Sigmoid colon (tissue), 7 donors: ENCODE measurements around the gene ANKRD33B. TPM values are rescaled to one million over a fixed set of nuclear protein-coding genes. Genes with fewer than 3 reads are reported as not detected.

Experiments used
- DNase-seq: peaks from one replicate; pipeline ENCODE4 v3.0.0-alpha.2; 2019
- H3K27ac ChIP-seq, 4 donors: fragments of 200-600 bp; sonication (generic); one replicate each; pipeline ENCODE4 v1.5.1; 2016 to 2019; ENCODE audit warnings: mild to moderate bottlenecking in 1 of 4
- H3K27me3 ChIP-seq, 3 donors: fragments of 200-600 bp; sonication (generic); one replicate each; pipeline ENCODE4 v1.5.1; 2019; ENCODE audit warnings: mild to moderate bottlenecking in 1 of 3
- H3K36me3 ChIP-seq, 4 donors: fragments of 200-600 bp; sonication (generic); one replicate each; pipeline ENCODE4 v1.5.1; 2016 to 2019
- H3K4me1 ChIP-seq, 4 donors: fragments of 200-600 bp; sonication (generic); one replicate each; pipeline ENCODE4 v1.5.1; 2017 to 2019
- H3K4me3 ChIP-seq, 4 donors: fragments of 200-600 bp; sonication (generic); one replicate each; pipeline ENCODE4 v1.5.1; 2017 to 2019; ENCODE audit warnings: mild to moderate bottlenecking in 2 of 4, moderate library complexity in 1 of 4
- H3K9me3 ChIP-seq, 4 donors: fragments of 200-600 bp in 3 of 4; sonication (generic) in 3 of 4; one replicate each; pipeline versions ENCODE4 v1.5.1 to v1.6.1; 2013 to 2019
- CTCF ChIP-seq, 4 experiments: fragments of 450-650 bp in 3 of 4; fragments of 200-600 bp in 1 of 4; IDR thresholded peaks; one replicate each; pipeline ENCODE4 v1.5.1; 2016 to 2019; ENCODE audit warnings: antibody characterized with exemption in 4 of 4, mild to moderate bottlenecking in 3 of 4, moderate library complexity in 2 of 4
- EP300 ChIP-seq, 4 donors: sonication (generic); formaldehyde crosslinking; IDR thresholded peaks; one replicate each; pipeline ENCODE4 v1.6.1; 2017; ENCODE audit warnings: antibody characterized with exemption in 4 of 4
- POLR2A ChIP-seq, 2 donors: fragments of 450-650 bp; IDR thresholded peaks; one replicate each; pipeline ENCODE4 v1.6.1; 2016; ENCODE audit warnings: antibody characterized with exemption in 2 of 2, mild to moderate bottlenecking in 2 of 2, moderate library complexity in 2 of 2
- POLR2AphosphoS5 ChIP-seq, 4 donors: sonication (generic); formaldehyde crosslinking; IDR thresholded peaks; one replicate each; pipeline ENCODE4 v1.6.1; 2017; ENCODE audit warnings: antibody characterized with exemption in 4 of 4
- WGBS, 2 donors: extraction: QIAGEN DNeasy Blood & Tissue Kit; methylation state at CpG; one replicate each; pipeline ENCODE4 v1.1.7; 2013; 5-methylcytosine and 5-hydroxymethylcytosine counted together
- intact Hi-C: fragments of 100-400 bp; cut with DNase I; formaldehyde crosslinking; loops from one replicate; pipeline ENCODE4 v1.15.1; 2023
- polyA plus RNA-seq, 3 donors: library from polyadenylated mRNA; stranded (reverse); fragments of 200-250 nt; gene quantifications; one replicate each; pipeline ENCODE4 v1.2.3, GENCODE V29; 2013
- total RNA-seq, 4 donors: library from RNA; depleted of rRNA; stranded (reverse); fragments of >200 nt; gene quantifications; one replicate each; pipeline ENCODE4 v1.1.0, GENCODE V29; 2016
- donor health status: healthy with polysubstance abuse.
- donor health status: Bipolar disorder and iron deficiency.
- donor health status: healthy.

Gene ANKRD33B
- total and polyA plus RNA-seq, 7 donors: 0.23 to 4.6 (median 2.7) TPM

DNA sequence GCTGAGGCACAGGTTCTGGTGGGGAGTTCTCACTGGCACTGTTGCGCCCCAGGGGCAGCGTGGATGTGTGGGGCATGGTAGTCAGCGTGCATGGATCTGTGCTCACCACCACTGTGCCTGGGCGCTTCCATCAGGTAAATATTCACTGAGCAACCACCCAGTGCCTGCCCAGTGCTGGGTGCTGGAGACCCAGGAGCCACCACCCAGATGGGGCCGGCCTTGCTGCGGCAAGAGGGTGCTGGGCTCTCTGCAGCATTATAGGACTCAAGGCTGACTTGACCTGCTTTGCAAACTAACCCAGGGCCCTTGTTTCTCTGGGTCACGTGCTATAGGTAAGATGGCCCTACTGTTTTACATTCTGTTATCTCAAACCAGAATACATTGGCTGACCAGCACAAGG, 136.6 kb downstream of the ANKRD33B start:
- no peaks in the 10 kb centered on the region for H3K27me3 ChIP-seq
- no peak overlapping the region for H3K4me3 ChIP-seq
- intact Hi-C loops: loop anchor here (5.0 kb wide), 1 partner anchor 62 kb away; the partner anchor contains the start of gene DAP

DNA sequence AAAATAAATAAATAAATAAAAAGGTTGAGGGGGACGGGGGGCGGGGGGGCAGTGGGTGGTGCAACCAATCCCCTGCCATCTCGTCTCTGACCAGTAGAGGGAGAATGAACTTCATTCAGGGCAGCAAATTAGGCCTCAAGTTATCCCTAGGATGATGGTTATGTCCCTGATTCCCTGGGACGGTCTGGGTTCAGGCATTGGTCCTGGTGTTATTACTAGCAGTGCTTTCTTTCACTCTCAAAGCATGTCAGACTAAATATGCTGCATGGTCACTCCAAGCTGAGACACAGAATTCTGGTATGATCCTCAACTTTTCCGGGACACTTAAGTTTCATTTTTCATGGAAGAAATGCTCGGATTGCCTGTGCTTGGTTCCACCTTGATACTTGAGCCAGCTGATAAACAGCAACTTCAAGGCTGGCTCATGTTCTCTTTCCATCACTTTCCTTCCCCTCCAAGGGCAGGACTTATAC, 137.7 kb downstream of the ANKRD33B start:
- DNase-seq: no peak
- Histone ChIP-seq H3K27me3 (no peaks in the 10 kb centered on the region), H3K27ac (no peak overlapping the region), H3K4me1 (peaks cover 0 to 22% (median 15%) of the 10 kb centered on the region in 4 donors), H3K36me3 (no peaks in the 10 kb centered on the region), H3K9me3 (no peaks in the 10 kb centered on the region), H3K4me3 (no peak overlapping the region)
- TF ChIP-seq EP300 (IDR thresholded peaks at IDR 0.05): no peak
- peak in 1 of 4 experiments; percentile 64 for TF ChIP-seq CTCF (IDR thresholded peaks at IDR 0.05)
- 43 to 45% methylated on average over 6 of the region's 6 CpGs for WGBS, 2 donors
- intact Hi-C loops: loop anchor here (5.0 kb wide), 1 partner anchor 61 kb away; the partner anchor contains the start of gene DAP

More for the DNA sequence above, 136.6 kb downstream of the ANKRD33B start:
- no peak for DNase-seq
- Histone ChIP-seq H3K4me1 (peaks cover 0 to 24% (median 17%) of the 10 kb centered on the region in 4 donors), H3K36me3 (no peaks in the 10 kb centered on the region), H3K9me3 (no peaks in the 10 kb centered on the region), H3K27ac (no peak overlapping the region)
- no peak for TF ChIP-seq EP300 (IDR thresholded peaks at IDR 0.05)
- TF ChIP-seq POLR2AphosphoS5 (IDR thresholded peaks at IDR 0.05): no peak
- no peak for TF ChIP-seq CTCF (IDR thresholded peaks at IDR 0.05)
- no peak for TF ChIP-seq POLR2A (IDR thresholded peaks at IDR 0.05)
- WGBS, 2 donors: 97% methylated on average over 7 of the region's 7 CpGs

DNA sequence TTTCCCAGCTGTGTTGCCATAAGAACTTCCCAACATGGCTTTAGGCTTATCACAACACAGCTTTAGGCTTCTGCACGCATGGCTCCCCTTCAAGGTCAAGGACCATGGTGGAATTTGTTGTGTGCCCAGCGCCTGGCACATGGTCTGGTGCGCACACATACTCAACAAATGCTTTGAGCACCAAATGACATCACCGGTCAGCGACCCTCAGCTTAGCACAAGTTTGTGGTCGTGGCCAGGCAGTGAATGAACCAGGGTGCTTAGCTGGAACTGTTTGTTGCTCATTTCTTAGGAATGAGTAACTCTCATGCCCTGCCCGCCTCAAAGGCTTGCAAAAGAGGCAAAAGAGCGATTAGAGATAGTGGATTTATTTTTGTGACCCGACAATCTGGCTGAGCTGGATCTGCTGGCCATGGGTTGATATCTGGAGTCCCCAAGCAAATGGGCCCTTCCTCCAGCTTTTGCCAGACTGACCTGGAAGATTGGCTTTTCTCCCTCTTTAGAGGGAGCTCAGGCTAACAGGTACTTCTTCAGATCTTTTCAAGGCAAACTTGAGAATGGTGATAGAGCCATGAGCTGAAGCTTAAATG, 138.3 kb downstream of the ANKRD33B start:
- peak overlapping the region in 1 of 4 donors; percentile 38 for H3K27ac ChIP-seq
- H3K27me3 ChIP-seq: no peaks in the 10 kb centered on the region
- intact Hi-C loops: loop anchor here (5.0 kb wide), 1 partner anchor 60 kb away; the partner anchor contains the start of gene DAP
- no peak overlapping the region for H3K4me3 ChIP-seq
- DNase-seq: no peak
- no peaks in the 10 kb centered on the region for H3K36me3 ChIP-seq
- WGBS, 2 donors: 88 to 90% methylated on average over 9 of the region's 9 CpGs
- TF ChIP-seq POLR2AphosphoS5 (IDR thresholded peaks at IDR 0.05): no peak
- TF ChIP-seq CTCF (IDR thresholded peaks at IDR 0.05): no peak
- TF ChIP-seq POLR2A (IDR thresholded peaks at IDR 0.05): no peak
- TF ChIP-seq EP300 (IDR thresholded peaks at IDR 0.05): no peak
- H3K4me1 ChIP-seq: peaks cover 0 to 22% (median 15%) of the 10 kb centered on the region in 4 donors
- H3K9me3 ChIP-seq: no peaks in the 10 kb centered on the region

DNA sequence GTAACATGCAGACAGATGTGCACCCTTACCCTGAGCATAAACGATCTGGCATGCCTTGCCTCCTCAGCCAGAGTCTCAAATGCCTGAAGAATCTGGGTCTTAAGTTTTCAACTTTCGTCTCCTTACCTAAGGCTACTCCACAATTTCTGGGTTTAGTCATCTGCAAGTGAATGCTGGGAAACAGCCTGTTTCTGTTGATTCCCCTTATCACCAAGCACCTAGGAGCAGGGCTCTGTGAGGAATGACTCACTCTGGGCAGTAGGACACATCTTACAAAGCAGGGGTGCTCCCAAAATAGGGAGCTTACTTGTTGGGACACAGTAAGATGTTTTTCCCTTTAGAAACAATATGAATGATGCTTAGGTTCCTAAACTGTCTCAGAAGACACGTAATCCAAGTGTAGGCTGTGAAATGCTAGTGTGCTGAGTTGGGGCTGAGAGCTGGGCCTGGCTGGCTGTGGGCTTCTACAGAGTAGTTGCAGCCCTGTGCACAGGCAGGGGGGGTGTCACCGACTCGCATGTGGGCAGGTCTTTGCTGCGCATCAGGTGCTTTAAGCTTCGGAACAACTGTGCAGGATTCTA, 139.1 kb downstream of the ANKRD33B start:
- Histone ChIP-seq H3K9me3 (no peaks in the 10 kb centered on the region), H3K36me3 (no peaks in the 10 kb centered on the region), H3K4me3 (no peak overlapping the region), H3K4me1 (peaks cover 0 to 22% (median 15%) of the 10 kb centered on the region in 4 donors), H3K27ac (peak overlapping the region in 1 of 4 donors; percentile 38), H3K27me3 (no peaks in the 10 kb centered on the region)
- intact Hi-C loops: loop anchor here (5.0 kb wide), 1 partner anchor 59 kb away; the partner anchor contains the start of gene DAP
- WGBS, 2 donors: 58 to 69% methylated on average over 7 of the region's 7 CpGs
- DNase-seq: no peak
- no peak for TF ChIP-seq POLR2AphosphoS5 (IDR thresholded peaks at IDR 0.05)
- no peak for TF ChIP-seq CTCF (IDR thresholded peaks at IDR 0.05)
- TF ChIP-seq EP300 (IDR thresholded peaks at IDR 0.05): no peak
- TF ChIP-seq POLR2A (IDR thresholded peaks at IDR 0.05): no peak
